Measurements from ENCODE around the gene LRCOL1. TPM values are rescaled to one million over a fixed set of nuclear protein-coding genes. Genes with fewer than 3 reads are reported as not detected.

The LRCOL1 gene
- total and polyA plus RNA-seq, 2 of the 8 experiments (the other 6 are each of a cell fraction or from before 2014, with no cell fraction given) = not detected

- H2BK15ac ChIP-seq (ENCODE audit: low read length) = no peak overlapping the region
- no peak overlapping the region for H3K9ac ChIP-seq (replicated peaks in 1 of 4; ENCODE audit: extremely low read depth in 1 of 4, low read depth in 3 of 4, low read length in 3 of 4)
- ChIA-PET CTCF (ENCODE audit: partially characterized antibody) (interaction anchor here (1.0 kb wide), 1 partner anchor 173 kb away, joined by 3 read pairs; no protein-coding TSS in a partner anchor), POLR2A (ENCODE audit: partially characterized antibody) (no interaction called here)
- no peak for FAIRE-seq
- H4K8ac ChIP-seq (ENCODE audit: extremely low read depth, insufficient read depth, low read length) = no peak overlapping the region
- H3K27ac ChIP-seq (ENCODE audit: low read depth, low read length) = no peak overlapping the region
- H2BK5ac ChIP-seq (ENCODE audit: low read depth, low read length) = no peak overlapping the region
- H3K4me1 ChIP-seq (replicated peaks in 1 of 4; ENCODE audit: control insufficient read depth in 3 of 4, insufficient read depth in 4 of 4, low read length in 3 of 4) = peaks cover 0 to 4% (median 2%) of the 10 kb centered on the region in 4 experiments; a peak in 2 of 7 replicates
- no peak overlapping the region for H3K23ac ChIP-seq (ENCODE audit: insufficient read length)
- no peaks in the 10 kb centered on the region for H3K79me1 ChIP-seq (ENCODE audit: low read depth, low read length)
- TF ChIP-seq CTCF (IDR thresholded peaks at IDR 0.05; ENCODE audit: control extremely low read depth in 1 of 3, insufficient read depth in 1 of 3, low read depth in 1 of 3, low read length in 3 of 3) (no peak), CREB1 (IDR thresholded peaks at IDR 0.05) (no peak), PHF8 (conservative IDR thresholded peaks at IDR 0.05; ENCODE audit: low read depth, low read length) (no peak), JUND (IDR thresholded peaks at IDR 0.05; ENCODE audit: low read length) (no peak), TBP (IDR thresholded peaks at IDR 0.05; ENCODE audit: low read depth, low read length) (no peak), SIN3A (conservative IDR thresholded peaks at IDR 0.05 in 1 of 2, IDR thresholded peaks at IDR 0.05 in 1 of 2; ENCODE audit: low read depth in 1 of 2, low read length in 2 of 2) (no peak), BCL11A (IDR thresholded peaks at IDR 0.05; ENCODE audit: low read depth in 2 of 2, low read length in 2 of 2) (no peak), ZNF274 (IDR thresholded peaks at IDR 0.05; ENCODE audit: borderline replicate concordance, extremely low read depth, low read length) (no peak), SIRT6 (IDR thresholded peaks at IDR 0.05; ENCODE audit: low read length) (no peak), POLR2AphosphoS5 (IDR thresholded peaks at IDR 0.05; ENCODE audit: low read depth, low read length) (no peak)
- no peak overlapping the region for H3K4ac ChIP-seq (replicated peaks; ENCODE audit: insufficient read length, low read depth, low read length)
- H3K4me3 ChIP-seq (ENCODE audit: extremely low read depth in 1 of 4, insufficient read depth in 2 of 4, low read depth in 3 of 4, low read length in 4 of 4) = no peak overlapping the region
- peaks cover 0 to 6% of the 10 kb centered on the region in 2 experiments for H4K20me1 ChIP-seq (replicated peaks in 1 of 2; ENCODE audit: control insufficient read depth in 1 of 2, insufficient read depth in 2 of 2, low read length in 2 of 2)
- no peaks in the 10 kb centered on the region for H3K79me2 ChIP-seq (ENCODE audit: control insufficient read depth in 1 of 2, insufficient read depth in 2 of 2, low read length in 2 of 2)
- peaks cover 47 to 93% (median 85%) of the 10 kb centered on the region in 4 experiments for H3K27me3 ChIP-seq (replicated peaks in 1 of 4; ENCODE audit: control insufficient read depth in 3 of 4, extremely low read depth in 1 of 4, insufficient read depth in 3 of 4, low read length in 3 of 4)
- no peak overlapping the region for H4K91ac ChIP-seq (replicated peaks; ENCODE audit: insufficient read length, low read length)
- DNase-seq (ENCODE audit: low read depth in 1 of 2, low spot score in 2 of 2) = no peak
- H3K56ac ChIP-seq (replicated peaks; ENCODE audit: insufficient read length, low read depth, low read length) = no peak overlapping the region
- 80% methylated on average over 6 of the region's 6 CpGs; no CpG with 5 or more reads in 1 of the 2 experiments for WGBS, 2 experiments (ENCODE audit: extremely low coverage in 1 of 2, insufficient coverage in 1 of 2, insufficient read length in 1 of 2, insufficient replicate concordance in 2 of 2, low coverage in 1 of 2, low lambda C conversion rate in 2 of 2, missing lambda C conversion rate in 1 of 2)
- no peak overlapping the region for H3K14ac ChIP-seq (ENCODE audit: insufficient read length)
- H2AK5ac ChIP-seq (ENCODE audit: low read depth, low read length) = no peak overlapping the region
- H2BK12ac ChIP-seq (ENCODE audit: low read depth, low read length) = no peak overlapping the region
- no peak overlapping the region for H2AFZ ChIP-seq (ENCODE audit: low read length)
- H2BK120ac ChIP-seq (replicated peaks; ENCODE audit: low read depth, low read length) = no peak overlapping the region
- no peak overlapping the region for H3K18ac ChIP-seq (ENCODE audit: extremely low read depth, low read length)
- peaks cover 0 to 12% of the 10 kb centered on the region in 2 experiments; a peak in 1 of 4 replicates for H3K9me3 ChIP-seq (ENCODE audit: insufficient read depth in 2 of 2, low read depth in 1 of 2, low read length in 1 of 2)
- H3K23me2 ChIP-seq (ENCODE audit: low read depth, low read length) = peaks cover 5% of the 10 kb centered on the region; the same call in 1 of the 2 replicates
- H4K5ac ChIP-seq (ENCODE audit: insufficient read length, low read depth, low read length) = no peak overlapping the region
- no peak overlapping the region for H2BK20ac ChIP-seq (ENCODE audit: low read length)
- no peaks in the 10 kb centered on the region for H3K36me3 ChIP-seq (ENCODE audit: control insufficient read depth in 2 of 4, insufficient read depth in 4 of 4, low read length in 3 of 4)
- H3K4me2 ChIP-seq (ENCODE audit: insufficient read depth in 1 of 2, low read depth in 2 of 2, low read length in 2 of 2) = no peak overlapping the region
Observed at GRCh38 chr12:132588319-132588718, 22.1 kb downstream of the LRCOL1 start.

Measured in H1 (cell line).